SK-N-SH (cell line): ENCODE results near the gene CAST. TPM values are rescaled to one million over a fixed set of nuclear protein-coding genes. Genes with fewer than 3 reads are reported as not detected.

Source experiments
- CTCF ChIA-PET: fragments of 300-600, 350-600 bp; formaldehyde crosslinking; extraction: SDS; loops from one replicate; lab custom pipeline; 2021; lab: Yijun Ruan, JAX
- POLR2A ChIA-PET: fragments of 350-600 bp; sonication (Branson Sonifier 250); formaldehyde crosslinking; extraction: SDS; loops from one replicate; lab custom pipeline; 2020; ENCODE audit warnings: antibody characterized with exemption, inconsistent platforms; lab: Yijun Ruan, JAX
- DNase-seq: peaks from one replicate; pipeline ENCODE4 v3.0.0; 2012
- H2AFZ ChIP-seq: fragments of 200-600 bp; sonication (generic); 2 replicates; pipeline ENCODE4 v1.8.1; 2016; ENCODE audit warnings: antibody characterized with exemption, mild to moderate bottlenecking, low read depth
- H3F3A ChIP-seq: fragments of 200-600 bp; sonication (generic); replicated peaks from 2 replicates; pipeline ENCODE3; 2016; ENCODE audit warnings: antibody characterized with exemption, mild to moderate bottlenecking; ENCODE audit not compliant: insufficient read depth
- H3K27ac ChIP-seq, 2 experiments: fragments of 200-500 bp in 1 of 2; fragments of 200-600 bp in 1 of 2; sonication (Bioruptor generic) in 1 of 2; sonication (generic), shearing (Covaris generic) in 1 of 2; 2 replicates each; pipeline versions ENCODE4 v1.5.1 to v1.6.1; 2014 to 2016; ENCODE audit warnings: low read depth in 2 of 2, inconsistent platforms in 1 of 2, low read length in 1 of 2, mild to moderate bottlenecking in 1 of 2, mixed read lengths in 1 of 2
- H3K27me3 ChIP-seq: fragments of 200-600 bp; sonication (generic), shearing (Covaris generic); 2 replicates; pipeline ENCODE4 v1.6.1; 2016; ENCODE audit warnings: mixed run types; ENCODE audit not compliant: insufficient read depth
- H3K36me3 ChIP-seq, 2 experiments: fragments of 200-500 bp in 1 of 2; fragments of 200-600 bp in 1 of 2; sonication (Bioruptor generic) in 1 of 2; sonication (generic) in 1 of 2; replicated peaks in 1 of 2; 2 replicates each; pipeline versions ENCODE3 to v1.5.1; 2014 to 2016; ENCODE audit warnings: low read length in 1 of 2, mild to moderate bottlenecking in 1 of 2; ENCODE audit not compliant: insufficient read depth in 2 of 2, control insufficient read depth in 1 of 2
- H3K4me1 ChIP-seq, 2 experiments: fragments of 200-500 bp in 1 of 2; fragments of 200-600 bp in 1 of 2; sonication (Bioruptor generic) in 1 of 2; sonication (generic), shearing (Covaris generic) in 1 of 2; 2 replicates each; pipeline versions ENCODE4 v1.5.1 to v1.6.1; 2014 to 2016; ENCODE audit warnings: low read depth in 1 of 2, low read length in 1 of 2, mixed run types in 1 of 2; ENCODE audit not compliant: insufficient read depth in 2 of 2, control insufficient read depth in 1 of 2
- H3K4me2 ChIP-seq: fragments of 200-600 bp; sonication (generic), shearing (Covaris generic); 2 replicates; pipeline ENCODE4 v1.6.1; 2017; ENCODE audit warnings: mixed run types
- H3K4me3 ChIP-seq, 2 experiments: fragments of 200-500 bp in 1 of 2; fragments of 200-600 bp in 1 of 2; sonication (Bioruptor generic) in 1 of 2; sonication (generic), shearing (Covaris generic) in 1 of 2; 2 replicates each; pipeline versions ENCODE4 v1.5.1 to v1.8.1; 2014 to 2016; ENCODE audit warnings: low read depth in 2 of 2, inconsistent platforms in 1 of 2, low read length in 1 of 2, mild to moderate bottlenecking in 1 of 2, mixed read lengths in 1 of 2, moderate library complexity in 1 of 2
- H3K79me2 ChIP-seq: fragments of 200-600 bp; sonication (generic); 2 replicates; pipeline ENCODE4 v1.8.1; 2017; ENCODE audit warnings: mild to moderate bottlenecking; ENCODE audit not compliant: insufficient read depth
- H3K9ac ChIP-seq: fragments of 200-600 bp; sonication (generic); 2 replicates; pipeline ENCODE4 v1.6.1; 2017; ENCODE audit warnings: mixed run types
- H3K9me2 ChIP-seq: fragments of 200-600 bp; sonication (generic); 2 replicates; pipeline ENCODE4 v1.6.1; 2017; ENCODE audit warnings: mixed run types
- H3K9me3 ChIP-seq: fragments of 200-600 bp; sonication (generic); 2 replicates; pipeline ENCODE4 v1.6.1; 2017; ENCODE audit warnings: mixed run types, mild to moderate bottlenecking, moderate library complexity
- H4K20me1 ChIP-seq: fragments of 200-600 bp; sonication (generic); 2 replicates; pipeline ENCODE4 v1.6.1; 2017; ENCODE audit warnings: mild to moderate bottlenecking, mixed run types; ENCODE audit not compliant: insufficient read depth
- CHD2 ChIP-seq: fragments of 150-350 bp; IDR thresholded peaks from 2 replicates; pipeline ENCODE4 v1.6.1; 2018; ENCODE audit warnings: low read length; ENCODE audit not compliant: partially characterized antibody
- CTCF ChIP-seq: fragments of 200-600 bp; sonication (generic); IDR thresholded peaks from 2 replicates; pipeline ENCODE4 v1.6.1; 2017; ENCODE audit warnings: antibody characterized with exemption, mild to moderate bottlenecking, moderate library complexity
- ELF1 ChIP-seq: IDR thresholded peaks from 2 replicates; pipeline ENCODE4 v1.4.0; 2012
- EP300 ChIP-seq, 2 experiments: IDR thresholded peaks; 2 replicates each; pipeline versions ENCODE4 v1.4.0 to v1.6.1; 2012; ENCODE audit warnings: borderline replicate concordance in 1 of 2, low read depth in 1 of 2, low read length in 1 of 2
- FOSL2 ChIP-seq: IDR thresholded peaks from 2 replicates; pipeline ENCODE4 v1.4.0; 2012; ENCODE audit warnings: low read depth, mild to moderate bottlenecking, moderate library complexity, borderline replicate concordance
- FOXJ3 ChIP-seq: sonication (generic); formaldehyde crosslinking; IDR thresholded peaks from 2 replicates; pipeline ENCODE4 v1.5.1; 2020; ENCODE audit warnings: mild to moderate bottlenecking, missing genetic modification reagents
- FOXM1 ChIP-seq: IDR thresholded peaks from 2 replicates; pipeline ENCODE4 v1.4.0; 2012; ENCODE audit warnings: low read depth, mild to moderate bottlenecking
- MAX ChIP-seq: IDR thresholded peaks from 2 replicates; pipeline ENCODE4 v1.4.0; 2012; ENCODE audit warnings: low read depth
- NRF1 ChIP-seq: IDR thresholded peaks from 2 replicates; pipeline ENCODE4 v1.6.1; 2012; ENCODE audit warnings: low read depth, mild to moderate bottlenecking, low read length
- PBX3 ChIP-seq: IDR thresholded peaks from 2 replicates; pipeline ENCODE4; 2012
- RAD21 ChIP-seq: IDR thresholded peaks from 2 replicates; pipeline ENCODE4 v1.6.1; 2012; ENCODE audit warnings: mild to moderate bottlenecking, low read length
- RCOR1 ChIP-seq: fragments of 150-350 bp; IDR thresholded peaks from 2 replicates; pipeline ENCODE4 v1.6.1; 2017; ENCODE audit warnings: antibody characterized with exemption, low read length
- REST ChIP-seq: IDR thresholded peaks from 2 replicates; pipeline ENCODE4 v1.6.1; 2012; ENCODE audit warnings: mild to moderate bottlenecking, low read depth, low read length, moderate library complexity
- RXRA ChIP-seq: IDR thresholded peaks from 2 replicates; pipeline ENCODE4 v1.4.0; 2012; ENCODE audit warnings: low read depth, mild to moderate bottlenecking, borderline replicate concordance
- SIN3A ChIP-seq: IDR thresholded peaks from 2 replicates; pipeline ENCODE4 v1.6.1; 2012; ENCODE audit warnings: low read depth, mild to moderate bottlenecking, low read length, moderate library complexity, borderline replicate concordance
- TAF1 ChIP-seq: IDR thresholded peaks from 2 replicates; pipeline ENCODE4 v1.6.1; 2012; ENCODE audit warnings: low read depth, mild to moderate bottlenecking, low read length, moderate library complexity, borderline replicate concordance
- YY1 ChIP-seq: IDR thresholded peaks from 2 replicates; pipeline ENCODE4 v1.4.0; 2012; ENCODE audit warnings: low read depth, mild to moderate bottlenecking
- ZBTB33 ChIP-seq: IDR thresholded peaks from 2 replicates; pipeline ENCODE4 v1.4.0; 2012; ENCODE audit warnings: low read depth, borderline replicate concordance
- WGBS: methylation state at CpG from one replicate; pipeline ENCODE4 v1.1.6; 2017; ENCODE audit warnings: low lambda C conversion rate; 5-methylcytosine and 5-hydroxymethylcytosine counted together
- polyA plus RNA-seq, 3 experiments: library from polyadenylated mRNA; depleted of rRNA; stranded (reverse); fragments of >200 nt; gene quantifications; 2 replicates each; pipeline ENCODE4 v1.2.3, GENCODE V29; 2012

CAST gene
- polyA plus RNA-seq, 1 of the 3 experiments (the other 2 are of a cell fraction): 82.9 TPM

GRCh38 chr5:96664669-96665068, 2.5 kb downstream of the CAST start:
- TF ChIP-seq SIN3A (no peak), CHD2 (no peak), RXRA (no peak), ELF1 (no peak), NRF1 (no peak)
- ChIA-PET CTCF (no interaction called here), POLR2A (no interaction called here)
- Histone ChIP-seq H3K27ac (no peak overlapping the region), H3K9me2 (no peaks in the 10 kb centered on the region), H3K4me2 (peak overlapping the region; percentile 8; the same call in 1 of the 2 replicates), H3F3A (peaks cover 12% of the 10 kb centered on the region), H3K4me3 (peak overlapping the region in 1 of 2 experiments; percentile 11; a peak in 1 of 4 replicates), H4K20me1 (peaks cover 65% of the 10 kb centered on the region), H3K36me3 (peaks cover 0 to 8% of the 10 kb centered on the region in 2 experiments), H3K79me2 (peaks cover 69% of the 10 kb centered on the region), H3K27me3 (no peaks in the 10 kb centered on the region), H2AFZ (no peak overlapping the region), H3K9ac (no peak overlapping the region), H3K9me3 (no peaks in the 10 kb centered on the region), H3K4me1 (peaks cover 0 to 7% of the 10 kb centered on the region in 2 experiments; a peak in 1 of 4 replicates)
- no peak for DNase-seq

GRCh38 chr5:96668725-96669124, 6.5 kb downstream of the CAST start:
- Histone ChIP-seq H3K4me3 (no peak overlapping the region), H3K27ac (no peak overlapping the region), H3K9ac (no peak overlapping the region), H2AFZ (no peak overlapping the region), H3K27me3 (no peaks in the 10 kb centered on the region), H3K9me2 (no peaks in the 10 kb centered on the region), H3F3A (no peaks in the 10 kb centered on the region), H4K20me1 (peaks cover 84% of the 10 kb centered on the region), H3K36me3 (peaks cover 0 to 14% of the 10 kb centered on the region in 2 experiments), H3K4me2 (no peak overlapping the region), H3K9me3 (no peaks in the 10 kb centered on the region), H3K4me1 (no peaks in the 10 kb centered on the region), H3K79me2 (peaks cover 100% of the 10 kb centered on the region)
- POLR2A ChIA-PET: no interaction called here
- no peak for DNase-seq
- WGBS: 97% methylated on average over 2 of the region's 2 CpGs
- CTCF ChIA-PET: interaction anchor here (3.0 kb wide), 1 partner anchor 19 kb away, joined by 13 read pairs; no protein-coding TSS in a partner anchor
- TF ChIP-seq ZBTB33 (no peak), FOSL2 (no peak), FOXM1 (no peak), EP300 (IDR thresholded peaks at IDR 0.05; ENCODE audit: borderline replicate concordance in 1 of 2, low read depth in 1 of 2, low read length in 1 of 2) (no peak), CTCF (no peak), NRF1 (no peak), TAF1 (no peak), YY1 (no peak), MAX (no peak), CHD2 (no peak), RAD21 (no peak), PBX3 (no peak), FOXJ3 (CRISPR knock-in tag) (no peak), RCOR1 (no peak), REST (no peak)
